ENCODE measurements around the gene PROCA1. TPM values are rescaled to one million over a fixed set of nuclear protein-coding genes. Genes with fewer than 3 reads are reported as not detected.

PROCA1 gene
- polyA plus RNA-seq, 1 experiment, result 0.52 TPM

GRCh38 chr17:28733346-28733745 is 21.7 kb upstream of the PROCA1 start:
- ChIA-PET CTCF (no interaction called here), POLR2A (no interaction called here)
- H3K4me3 ChIP-seq (ENCODE audit: low read depth, low read length), result no peak overlapping the region
- no peak for DNase-seq (ENCODE audit: low read depth, low spot score)
- no peak overlapping the region for H3K27ac ChIP-seq (ENCODE audit: low read depth, low read length)
- H3K9me3 ChIP-seq (ENCODE audit: control insufficient read depth, insufficient read depth, low read length), result peaks cover 5% of the 10 kb centered on the region
- H3K27me3 ChIP-seq (ENCODE audit: control insufficient read depth, insufficient read depth, low read length), result no peaks in the 10 kb centered on the region
- TF ChIP-seq CTCF (IDR thresholded peaks at IDR 0.05; ENCODE audit: low read depth, low read length), result no peak

GRCh38 chr17:28729950-28730330 is 18.3 kb upstream of the PROCA1 start:
- H3K27ac ChIP-seq (ENCODE audit: low read depth, low read length), result no peak overlapping the region
- ChIA-PET CTCF (interaction anchor here (0.6 kb wide), 1 partner anchor 338 kb away, joined by 3 read pairs; no protein-coding TSS in a partner anchor), POLR2A (interaction anchor here (0.7 kb wide), 1 partner anchor 340 kb away, joined by 5 read pairs; no protein-coding TSS in a partner anchor)

GRCh38 chr17:28728364-28729200 is 16.9 kb upstream of the PROCA1 start, which contains the start of gene NEK8:
NEK8 (plus strand) TSS chr17:28728788; CDS start chr17:28728814, 26 bp downstream.
- POLR2A ChIA-PET, result interaction anchor here (0.6 to 4.8 kb wide), 10 partner anchors 9 to 225 kb away, joined by 3 to 93 read pairs (median 4); partner anchors contain the start of genes PHF12, RPL23A and TRAF4
- no peak for TF ChIP-seq CTCF (IDR thresholded peaks at IDR 0.05; ENCODE audit: low read depth, low read length)
- Histone ChIP-seq H3K27ac (ENCODE audit: low read depth, low read length) (peak within 1 kb of the TSS; percentile 90), H3K9me3 (ENCODE audit: control insufficient read depth, insufficient read depth, low read length) (no peaks in the 10 kb centered on the region; the same call in 1 of the 2 replicates), H3K4me3 (ENCODE audit: low read depth, low read length) (peak within 1 kb of the TSS; percentile 92), H3K27me3 (ENCODE audit: control insufficient read depth, insufficient read depth, low read length) (no peaks in the 10 kb centered on the region)
- CTCF ChIA-PET, result interaction anchor here (2.0 to 4.9 kb wide), 7 partner anchors 19 to 389 kb away, joined by 10 to 193 read pairs (median 22); partner anchors contain the start of genes PHF12 and TRAF4
- peak; percentile 71 for DNase-seq (ENCODE audit: low read depth, low spot score)

More at GRCh38 chr17:28729950-28730330, 18.3 kb upstream of the PROCA1 start:
- Histone ChIP-seq H3K9me3 (ENCODE audit: control insufficient read depth, insufficient read depth, low read length) (no peaks in the 10 kb centered on the region; the same call in 1 of the 2 replicates), H3K4me3 (ENCODE audit: low read depth, low read length) (no peak overlapping the region), H3K27me3 (ENCODE audit: control insufficient read depth, insufficient read depth, low read length) (no peaks in the 10 kb centered on the region)
- TF ChIP-seq CTCF (IDR thresholded peaks at IDR 0.05; ENCODE audit: low read depth, low read length), result no peak
- DNase-seq (ENCODE audit: low read depth, low spot score), result no peak

GRCh38 chr17:28726627-28727491 is 15.2 kb upstream of the PROCA1 start:
- DNase-seq (ENCODE audit: low read depth, low spot score), result peak; percentile 84
- CTCF ChIA-PET, result interaction anchor here (0.6 to 4.9 kb wide), 27 partner anchors 10 to 832 kb away, joined by 3 to 193 read pairs (median 6); partner anchors contain the start of genes DHRS13, PHF12, SDF2 and SUPT6H
- Histone ChIP-seq H3K9me3 (ENCODE audit: control insufficient read depth, insufficient read depth, low read length) (no peaks in the 10 kb centered on the region; the same call in 1 of the 2 replicates), H3K27me3 (ENCODE audit: control insufficient read depth, insufficient read depth, low read length) (no peaks in the 10 kb centered on the region), H3K4me3 (ENCODE audit: low read depth, low read length) (peak overlapping the region; percentile 71), H3K27ac (ENCODE audit: low read depth, low read length) (peak overlapping the region; percentile 31)
- POLR2A ChIA-PET, result interaction anchor here (0.7 to 4.8 kb wide), 12 partner anchors 7 to 227 kb away, joined by 3 to 93 read pairs (median 10); partner anchors contain the start of genes FAM222B, FLOT2, PHF12 and PROCA1
- TF ChIP-seq CTCF (IDR thresholded peaks at IDR 0.05; ENCODE audit: low read depth, low read length), result peak; percentile 98

Data from AG04450 (cell line).